22Rv1 (cell line): ENCODE data around the gene SEMA4A.

ENCODE experiments used
- H3K27ac ChIP-seq: fragments of 450-650 bp; 2 replicates; pipeline ENCODE4 v1.5.1; 2017
- ZFX ChIP-seq: fragments of 450-650 bp; IDR thresholded peaks from 2 replicates; pipeline ENCODE4 v1.6.1; 2017; ENCODE audit warnings: antibody characterized with exemption, borderline replicate concordance
- TF ChIP-seq, protein P1 (sequence below): fragments of 450-650 bp; IDR thresholded peaks from 2 replicates; pipeline ENCODE4 v1.5.1; 2017; ENCODE audit warnings: mild to moderate bottlenecking

The SEMA4A gene

DNA sequence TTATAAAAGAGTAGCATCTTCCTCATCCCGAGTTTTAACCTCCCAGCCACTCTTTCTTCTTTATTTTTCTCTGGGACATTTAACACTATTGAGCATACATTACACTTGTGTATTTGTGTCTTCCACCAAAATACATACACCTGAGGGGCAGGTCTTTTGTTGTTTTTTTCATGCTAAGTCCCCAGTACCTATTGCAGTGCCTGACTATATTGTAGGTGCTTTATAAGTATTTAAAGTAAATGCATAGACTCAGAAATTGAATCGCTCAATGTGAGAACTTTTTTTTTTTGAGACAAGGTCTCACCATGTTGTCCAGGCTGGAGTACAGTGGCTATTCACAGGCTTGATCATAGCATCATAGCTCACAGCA is 7.8 kb upstream of the SEMA4A start:
- TF ChIP-seq ZFX = no peak
- TF ChIP-seq, protein P1, sequence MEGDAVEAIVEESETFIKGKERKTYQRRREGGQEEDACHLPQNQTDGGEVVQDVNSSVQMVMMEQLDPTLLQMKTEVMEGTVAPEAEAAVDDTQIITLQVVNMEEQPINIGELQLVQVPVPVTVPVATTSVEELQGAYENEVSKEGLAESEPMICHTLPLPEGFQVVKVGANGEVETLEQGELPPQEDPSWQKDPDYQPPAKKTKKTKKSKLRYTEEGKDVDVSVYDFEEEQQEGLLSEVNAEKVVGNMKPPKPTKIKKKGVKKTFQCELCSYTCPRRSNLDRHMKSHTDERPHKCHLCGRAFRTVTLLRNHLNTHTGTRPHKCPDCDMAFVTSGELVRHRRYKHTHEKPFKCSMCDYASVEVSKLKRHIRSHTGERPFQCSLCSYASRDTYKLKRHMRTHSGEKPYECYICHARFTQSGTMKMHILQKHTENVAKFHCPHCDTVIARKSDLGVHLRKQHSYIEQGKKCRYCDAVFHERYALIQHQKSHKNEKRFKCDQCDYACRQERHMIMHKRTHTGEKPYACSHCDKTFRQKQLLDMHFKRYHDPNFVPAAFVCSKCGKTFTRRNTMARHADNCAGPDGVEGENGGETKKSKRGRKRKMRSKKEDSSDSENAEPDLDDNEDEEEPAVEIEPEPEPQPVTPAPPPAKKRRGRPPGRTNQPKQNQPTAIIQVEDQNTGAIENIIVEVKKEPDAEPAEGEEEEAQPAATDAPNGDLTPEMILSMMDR = no peak
- peak overlapping the region; percentile 46; the same call in 1 of the 2 replicates for H3K27ac ChIP-seq

DNA sequence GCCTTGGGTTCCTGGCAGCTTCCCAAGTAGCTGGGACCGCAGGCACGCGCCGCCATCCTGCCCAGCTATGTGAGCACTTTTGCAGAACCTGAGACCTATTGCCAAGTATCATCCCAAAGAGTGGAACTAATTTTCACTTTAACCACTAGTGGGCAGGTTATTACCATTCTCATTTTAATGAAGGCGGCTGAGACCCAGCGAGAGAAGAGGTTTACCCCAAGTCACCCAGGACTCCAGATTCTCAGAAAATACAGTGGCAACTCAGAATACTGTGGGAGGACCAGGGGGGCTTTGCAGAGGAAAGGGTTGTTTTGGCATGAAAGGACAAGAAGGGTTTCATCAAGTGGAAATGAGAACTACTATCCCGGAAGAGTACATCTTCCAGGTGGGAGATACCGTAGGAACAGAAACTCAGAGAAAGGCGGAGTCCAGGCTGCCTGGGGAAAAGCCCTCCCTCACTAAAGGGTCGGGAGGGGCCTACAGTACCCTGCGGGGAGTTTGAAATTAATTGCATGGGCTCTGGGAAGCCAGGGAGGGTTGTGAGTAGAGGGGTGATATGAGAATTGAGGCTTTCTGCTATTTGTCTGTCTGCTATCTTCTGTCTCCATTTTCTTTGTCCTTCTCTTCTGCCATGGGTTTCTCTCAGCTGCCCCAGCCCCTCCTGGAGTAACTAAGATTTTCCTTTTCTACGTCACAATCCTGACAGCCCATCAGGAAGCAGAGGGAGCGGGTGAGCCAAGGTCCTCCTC is 7.2 kb upstream of the SEMA4A start:
- H3K27ac ChIP-seq = peak overlapping the region; percentile 46
- TF ChIP-seq, protein P1 = peak; percentile 94
- no peak for TF ChIP-seq ZFX

GRCh38 chr1:156146769-156147405 is 6.5 kb upstream of the SEMA4A start:
- peak overlapping the region; percentile 46 for H3K27ac ChIP-seq
- TF ChIP-seq ZFX = no peak
- TF ChIP-seq, protein P1 = no peak

GRCh38 chr1:156148216-156148615 is 5.2 kb upstream of the SEMA4A start:
- H3K27ac ChIP-seq = no peak overlapping the region
- no peak for TF ChIP-seq ZFX
- TF ChIP-seq, protein P1 = no peak

DNA sequence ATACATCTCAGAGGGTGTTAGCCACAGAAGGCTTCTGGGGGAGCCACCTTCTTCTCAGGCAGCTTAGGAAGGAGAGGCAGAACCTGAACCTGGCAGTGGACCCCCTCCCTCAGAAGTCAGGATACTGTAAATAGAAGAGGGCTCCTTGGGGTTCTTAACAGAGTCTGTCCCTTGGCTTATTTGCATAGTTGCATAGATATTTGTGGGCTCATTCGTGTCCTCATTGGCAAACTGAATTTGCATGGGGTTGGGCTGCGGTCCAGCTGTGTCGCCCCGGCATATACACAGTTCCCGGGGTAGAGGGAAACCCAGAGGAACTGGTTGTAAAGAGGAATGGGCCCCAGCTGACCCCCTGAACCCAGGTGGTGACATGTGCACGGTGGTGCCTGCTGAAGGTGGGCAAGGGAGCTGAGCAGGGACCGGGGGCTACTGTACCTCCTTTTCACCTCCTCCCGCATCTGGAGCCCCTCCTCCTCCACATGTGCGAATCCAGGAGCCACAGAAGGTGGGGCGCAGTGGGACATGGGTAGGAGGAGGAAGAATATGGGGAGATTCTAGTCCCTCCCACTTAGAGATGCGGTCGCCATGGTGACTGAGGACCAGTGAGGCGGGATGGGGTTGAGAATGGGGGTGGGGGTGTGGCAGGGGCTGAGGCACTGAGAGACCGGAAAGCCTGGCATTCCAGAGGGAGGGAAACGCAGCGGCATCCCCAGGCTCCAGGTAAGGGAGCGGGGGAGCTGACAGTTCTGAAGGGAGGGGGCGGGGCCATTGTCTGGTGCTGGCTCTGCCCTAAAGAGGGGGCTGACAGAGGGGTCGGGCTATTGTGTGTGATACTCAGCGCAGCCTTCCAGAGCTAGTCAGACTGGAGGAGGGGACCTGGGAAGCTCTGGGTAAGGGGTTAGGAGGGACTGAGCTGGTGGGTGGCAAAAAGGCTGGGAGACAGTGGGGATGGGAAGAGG is 3.7 kb upstream of the SEMA4A start:
- no peak for TF ChIP-seq ZFX
- TF ChIP-seq, protein P1 = no peak
- no peak overlapping the region for H3K27ac ChIP-seq

GRCh38 chr1:156150333-156151011 is 2.9 kb upstream of the SEMA4A start:
- H3K27ac ChIP-seq = no peak overlapping the region
- TF ChIP-seq, protein P1 = no peak
- TF ChIP-seq ZFX = no peak
